CD4-positive, alpha-beta T cell treated with Interleukin-15 for 1 hour (primary cell): ENCODE results near the gene PCOLCE2.

ENCODE experiments used
- DNase-seq: peaks from one replicate; pipeline ENCODE4 v3.0.0-alpha.2; 2020

The PCOLCE2 gene

GRCh38 chr3:142888481-142889211 is at the start of gene PCOLCE2:
Gene PCOLCE2 (minus strand): TSS chr3:142889083. CDS start chr3:142888896, 187 bp downstream.
- DNase-seq = no peak

GRCh38 chr3:142935963-142936362 is 47.1 kb upstream of the PCOLCE2 start:
- DNase-seq = no peak

GRCh38 chr3:142934887-142935269 is 46.0 kb upstream of the PCOLCE2 start:
- DNase-seq = no peak

- no peak for DNase-seq
Measured at GRCh38 chr3:142934128-142934886, 45.4 kb upstream of the PCOLCE2 start.

- DNase-seq = no peak
Measured at GRCh38 chr3:142931222-142931621, 42.3 kb upstream of the PCOLCE2 start.

- DNase-seq = no peak
Measured at GRCh38 chr3:142930463-142930862, 41.6 kb upstream of the PCOLCE2 start.

- no peak for DNase-seq
Measured at GRCh38 chr3:142929890-142930289, 41.0 kb upstream of the PCOLCE2 start.

- DNase-seq = no peak
Measured at GRCh38 chr3:142929109-142929508, 40.2 kb upstream of the PCOLCE2 start.

- DNase-seq = no peak
Measured at GRCh38 chr3:142926368-142926944, 37.6 kb upstream of the PCOLCE2 start.

- no peak for DNase-seq
Measured at GRCh38 chr3:142925140-142925539, 36.3 kb upstream of the PCOLCE2 start.

- DNase-seq = no peak
Measured at GRCh38 chr3:142923694-142924093, 34.8 kb upstream of the PCOLCE2 start.

GRCh38 chr3:142916605-142917004 is 27.7 kb upstream of the PCOLCE2 start:
- DNase-seq = no peak

- DNase-seq = no peak
Measured at GRCh38 chr3:142915636-142916035, 26.8 kb upstream of the PCOLCE2 start.

- no peak for DNase-seq
Measured at GRCh38 chr3:142914286-142914811, 25.5 kb upstream of the PCOLCE2 start.

GRCh38 chr3:142913432-142913831 is 24.5 kb upstream of the PCOLCE2 start:
- DNase-seq = no peak

GRCh38 chr3:142912402-142913172 is 23.7 kb upstream of the PCOLCE2 start:
- no peak for DNase-seq

- DNase-seq = no peak
Measured at GRCh38 chr3:142910280-142910679, 21.4 kb upstream of the PCOLCE2 start.

- DNase-seq = no peak
Measured at GRCh38 chr3:142909282-142909681, 20.4 kb upstream of the PCOLCE2 start.

GRCh38 chr3:142907996-142908395 is 19.1 kb upstream of the PCOLCE2 start:
- DNase-seq = no peak

- no peak for DNase-seq
Measured at GRCh38 chr3:142904639-142905436, 16.0 kb upstream of the PCOLCE2 start.

GRCh38 chr3:142902356-142902755 is 13.5 kb upstream of the PCOLCE2 start:
- no peak for DNase-seq
